Neural cell (in vitro differentiated cells): ENCODE data around the gene CD40. TPM values are rescaled to one million over a fixed set of nuclear protein-coding genes. Genes with fewer than 3 reads are reported as not detected.

Source experiments
- H2AFZ ChIP-seq: fragments of 200-600, 300-800 bp; sonication (generic), shearing (Covaris generic); 2 replicates; pipeline ENCODE4 v1.6.0; 2014; ENCODE audit warnings: low read depth, mild to moderate bottlenecking, antibody characterized with exemption, low read length, moderate library complexity
- H3F3A ChIP-seq: fragments of 200-600 bp; shearing (Covaris generic); 2 replicates; pipeline ENCODE4 v1.6.1; 2016; ENCODE audit warnings: mild to moderate bottlenecking, moderate library complexity, mixed read lengths, antibody characterized with exemption, low read length; ENCODE audit not compliant: insufficient read depth, poor library complexity, severe bottlenecking
- H3K27ac ChIP-seq: fragments of 200-600, 300-800 bp; sonication (generic), shearing (Covaris generic); 2 replicates; pipeline ENCODE4 v1.5.1; 2014; ENCODE audit warnings: mild to moderate bottlenecking, low read length, moderate library complexity
- H3K27me3 ChIP-seq: fragments of 300-800, 200-600 bp; sonication (generic), shearing (Covaris generic); 2 replicates; pipeline ENCODE4 v1.6.0; 2014; ENCODE audit warnings: mild to moderate bottlenecking, low read depth, low read length, moderate library complexity; ENCODE audit not compliant: insufficient read depth
- H3K36me3 ChIP-seq: fragments of 300-800, 200-600 bp; sonication (generic), shearing (Covaris generic); 2 replicates; pipeline ENCODE4 v1.5.1; 2014; ENCODE audit warnings: mild to moderate bottlenecking, antibody characterized with exemption, low read length, moderate library complexity; ENCODE audit not compliant: insufficient read depth
- H3K4me2 ChIP-seq: fragments of 300-800, 200-600 bp; sonication (generic), shearing (Covaris generic); 2 replicates; pipeline ENCODE4 v1.6.0; 2014; ENCODE audit warnings: mild to moderate bottlenecking, low read length
- H3K4me3 ChIP-seq: fragments of 300-800, 200-600 bp; sonication (generic), shearing (Covaris generic); 2 replicates; pipeline ENCODE4 v1.5.1; 2014; ENCODE audit warnings: mild to moderate bottlenecking, low read length, moderate library complexity
- H3K79me2 ChIP-seq: fragments of 200-600 bp; shearing (Covaris generic); replicated peaks from 2 replicates; pipeline ENCODE4 v1.6.0; 2014; ENCODE audit warnings: mild to moderate bottlenecking, low read length, moderate library complexity; ENCODE audit not compliant: insufficient read depth
- H3K9ac ChIP-seq: fragments of 300-800, 200-600 bp; sonication (generic), shearing (Covaris generic); 2 replicates; pipeline ENCODE4 v1.6.1; 2016; ENCODE audit warnings: mild to moderate bottlenecking, low read length, mixed read lengths
- H3K9me2 ChIP-seq: fragments of 200-600 bp; shearing (Covaris generic); 2 replicates; pipeline ENCODE4 v1.6.1; 2016; ENCODE audit warnings: mild to moderate bottlenecking, low read length, mixed read lengths; ENCODE audit not compliant: insufficient read depth
- H3K9me3 ChIP-seq: fragments of 200-600, 300-800 bp; sonication (generic), shearing (Covaris generic); 2 replicates; pipeline ENCODE4 v1.6.1; 2016; ENCODE audit warnings: mild to moderate bottlenecking, mixed run types, low read length, moderate library complexity, mixed read lengths
- H4K20me1 ChIP-seq: fragments of 200-600 bp; shearing (Covaris generic); 2 replicates; pipeline ENCODE4 v1.6.1; 2016; ENCODE audit warnings: mild to moderate bottlenecking, mixed run types; ENCODE audit not compliant: insufficient read depth
- EP300 ChIP-seq: fragments of 450-650 bp; conservative IDR thresholded peaks from 2 replicates; pipeline ENCODE4 v1.6.1; 2014; ENCODE audit warnings: antibody characterized with exemption, mild to moderate bottlenecking, moderate library complexity; ENCODE audit not compliant: poor library complexity, severe bottlenecking
- EZH2 ChIP-seq: fragments of 200-600, 300-800 bp; shearing (Covaris generic), sonication (generic); IDR thresholded peaks from 2 replicates; pipeline ENCODE4 v1.6.1; 2014; ENCODE audit warnings: antibody characterized with exemption, low read length, borderline replicate concordance, mild to moderate bottlenecking; ENCODE audit not compliant: insufficient read depth, poor library complexity, severe bottlenecking
- MXI1 ChIP-seq: fragments of 450-650 bp; conservative IDR thresholded peaks from 2 replicates; pipeline ENCODE4 v1.6.1; 2014; ENCODE audit warnings: antibody characterized with exemption, mild to moderate bottlenecking; ENCODE audit not compliant: poor library complexity, severe bottlenecking
- POLR2AphosphoS5 ChIP-seq: IDR thresholded peaks from 2 replicates; pipeline ENCODE4 v1.6.1; 2012
- RAD21 ChIP-seq: fragments of 450-650 bp; conservative IDR thresholded peaks from 2 replicates; pipeline ENCODE4 v1.6.1; 2014; ENCODE audit warnings: antibody characterized with exemption, mild to moderate bottlenecking, moderate library complexity
- SMC3 ChIP-seq: fragments of 450-650 bp; conservative IDR thresholded peaks from 2 replicates; pipeline ENCODE4 v1.6.1; 2014; ENCODE audit warnings: antibody characterized with exemption, mild to moderate bottlenecking, moderate library complexity; ENCODE audit not compliant: poor library complexity
- TAF1 ChIP-seq: IDR thresholded peaks from 2 replicates; pipeline ENCODE4 v1.6.1; 2012; ENCODE audit warnings: low read depth
- polyA plus RNA-seq: library from polyadenylated mRNA; depleted of rRNA; stranded (reverse); fragments of >200 nt; gene quantifications from 2 replicates; pipeline ENCODE4 v1.2.3, GENCODE V29; 2014
- TF ChIP-seq, protein P1 (sequence below): IDR thresholded peaks from 2 replicates; pipeline ENCODE4 v1.6.1; 2012; ENCODE audit warnings: borderline replicate concordance
- TF ChIP-seq, protein P2 (sequence below): fragments of 450-650 bp; IDR thresholded peaks from 2 replicates; pipeline ENCODE4 v1.5.1; 2014; ENCODE audit warnings: antibody characterized with exemption, mild to moderate bottlenecking, moderate library complexity; ENCODE audit not compliant: poor library complexity, severe bottlenecking

CD40 gene
- polyA plus RNA-seq, 1 donor from 2014 or later, result not detected

DNA sequence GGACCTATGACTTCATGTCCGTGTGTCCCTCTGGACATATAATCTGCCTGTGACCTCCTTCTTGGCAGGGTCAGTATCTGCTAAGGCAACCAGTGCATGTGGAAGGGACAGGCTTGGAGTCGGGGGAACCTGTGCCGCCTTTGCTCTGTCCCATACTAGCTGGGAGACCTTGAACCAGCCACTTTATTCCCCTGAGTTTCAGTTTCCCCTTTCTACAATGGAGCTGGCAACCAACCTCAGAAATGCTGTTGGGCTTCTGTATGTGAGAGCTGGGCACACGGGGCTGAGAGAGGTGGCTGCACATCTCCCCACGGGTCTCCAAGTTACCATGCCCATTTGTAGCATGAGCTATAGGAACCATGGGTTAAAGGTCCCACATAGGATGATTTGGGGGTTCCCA, 53.8 kb downstream of the CD40 start:
- no peak overlapping the region for H3K9ac ChIP-seq
- no peaks in the 10 kb centered on the region for H3K9me3 ChIP-seq
- H4K20me1 ChIP-seq, result no peaks in the 10 kb centered on the region
- no peaks in the 10 kb centered on the region for H3K36me3 ChIP-seq
- peaks cover 30% of the 10 kb centered on the region for H3K27me3 ChIP-seq
- no peaks in the 10 kb centered on the region for H3K9me2 ChIP-seq
- TF ChIP-seq EP300, result no peak
- no peak overlapping the region for H3K4me3 ChIP-seq
- no peaks in the 10 kb centered on the region for H3F3A ChIP-seq
- H3K4me2 ChIP-seq, result no peak overlapping the region
- H3K27ac ChIP-seq, result no peak overlapping the region
- H3K79me2 ChIP-seq, result no peaks in the 10 kb centered on the region
- no peak overlapping the region for H2AFZ ChIP-seq

DNA sequence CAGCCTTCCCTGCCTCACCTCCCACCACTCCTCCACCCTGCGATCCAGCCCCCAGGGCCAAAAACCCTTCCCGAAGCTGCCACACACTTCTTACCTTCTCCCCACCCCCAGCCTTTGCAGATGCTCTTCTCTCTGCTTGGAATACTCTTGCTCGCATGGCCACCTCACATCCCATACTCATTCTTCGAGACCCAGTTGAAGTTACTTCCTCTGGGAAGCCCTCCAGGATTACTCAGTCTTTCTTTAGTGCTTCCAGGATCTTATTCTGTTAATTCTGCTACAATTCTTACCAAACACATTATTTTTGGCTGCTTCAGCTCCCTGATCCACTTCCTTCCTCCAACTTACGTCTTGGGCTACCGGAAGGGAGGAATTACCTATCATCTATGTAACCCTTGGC, 54.3 kb downstream of the CD40 start:
- no peaks in the 10 kb centered on the region for H3K79me2 ChIP-seq
- no peaks in the 10 kb centered on the region for H3F3A ChIP-seq
- no peaks in the 10 kb centered on the region for H3K9me3 ChIP-seq
- no peaks in the 10 kb centered on the region for H3K36me3 ChIP-seq
- H3K4me2 ChIP-seq, result no peak overlapping the region
- TF ChIP-seq, protein P1, sequence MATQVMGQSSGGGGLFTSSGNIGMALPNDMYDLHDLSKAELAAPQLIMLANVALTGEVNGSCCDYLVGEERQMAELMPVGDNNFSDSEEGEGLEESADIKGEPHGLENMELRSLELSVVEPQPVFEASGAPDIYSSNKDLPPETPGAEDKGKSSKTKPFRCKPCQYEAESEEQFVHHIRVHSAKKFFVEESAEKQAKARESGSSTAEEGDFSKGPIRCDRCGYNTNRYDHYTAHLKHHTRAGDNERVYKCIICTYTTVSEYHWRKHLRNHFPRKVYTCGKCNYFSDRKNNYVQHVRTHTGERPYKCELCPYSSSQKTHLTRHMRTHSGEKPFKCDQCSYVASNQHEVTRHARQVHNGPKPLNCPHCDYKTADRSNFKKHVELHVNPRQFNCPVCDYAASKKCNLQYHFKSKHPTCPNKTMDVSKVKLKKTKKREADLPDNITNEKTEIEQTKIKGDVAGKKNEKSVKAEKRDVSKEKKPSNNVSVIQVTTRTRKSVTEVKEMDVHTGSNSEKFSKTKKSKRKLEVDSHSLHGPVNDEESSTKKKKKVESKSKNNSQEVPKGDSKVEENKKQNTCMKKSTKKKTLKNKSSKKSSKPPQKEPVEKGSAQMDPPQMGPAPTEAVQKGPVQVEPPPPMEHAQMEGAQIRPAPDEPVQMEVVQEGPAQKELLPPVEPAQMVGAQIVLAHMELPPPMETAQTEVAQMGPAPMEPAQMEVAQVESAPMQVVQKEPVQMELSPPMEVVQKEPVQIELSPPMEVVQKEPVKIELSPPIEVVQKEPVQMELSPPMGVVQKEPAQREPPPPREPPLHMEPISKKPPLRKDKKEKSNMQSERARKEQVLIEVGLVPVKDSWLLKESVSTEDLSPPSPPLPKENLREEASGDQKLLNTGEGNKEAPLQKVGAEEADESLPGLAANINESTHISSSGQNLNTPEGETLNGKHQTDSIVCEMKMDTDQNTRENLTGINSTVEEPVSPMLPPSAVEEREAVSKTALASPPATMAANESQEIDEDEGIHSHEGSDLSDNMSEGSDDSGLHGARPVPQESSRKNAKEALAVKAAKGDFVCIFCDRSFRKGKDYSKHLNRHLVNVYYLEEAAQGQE, result no peak
- TF ChIP-seq SMC3 (no peak), TAF1 (no peak), RAD21 (no peak), EZH2 (no peak), EP300 (no peak), POLR2AphosphoS5 (no peak), MXI1 (no peak)
- TF ChIP-seq, protein P2, sequence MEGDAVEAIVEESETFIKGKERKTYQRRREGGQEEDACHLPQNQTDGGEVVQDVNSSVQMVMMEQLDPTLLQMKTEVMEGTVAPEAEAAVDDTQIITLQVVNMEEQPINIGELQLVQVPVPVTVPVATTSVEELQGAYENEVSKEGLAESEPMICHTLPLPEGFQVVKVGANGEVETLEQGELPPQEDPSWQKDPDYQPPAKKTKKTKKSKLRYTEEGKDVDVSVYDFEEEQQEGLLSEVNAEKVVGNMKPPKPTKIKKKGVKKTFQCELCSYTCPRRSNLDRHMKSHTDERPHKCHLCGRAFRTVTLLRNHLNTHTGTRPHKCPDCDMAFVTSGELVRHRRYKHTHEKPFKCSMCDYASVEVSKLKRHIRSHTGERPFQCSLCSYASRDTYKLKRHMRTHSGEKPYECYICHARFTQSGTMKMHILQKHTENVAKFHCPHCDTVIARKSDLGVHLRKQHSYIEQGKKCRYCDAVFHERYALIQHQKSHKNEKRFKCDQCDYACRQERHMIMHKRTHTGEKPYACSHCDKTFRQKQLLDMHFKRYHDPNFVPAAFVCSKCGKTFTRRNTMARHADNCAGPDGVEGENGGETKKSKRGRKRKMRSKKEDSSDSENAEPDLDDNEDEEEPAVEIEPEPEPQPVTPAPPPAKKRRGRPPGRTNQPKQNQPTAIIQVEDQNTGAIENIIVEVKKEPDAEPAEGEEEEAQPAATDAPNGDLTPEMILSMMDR, result no peak
- H3K27me3 ChIP-seq, result peaks cover 30% of the 10 kb centered on the region
- no peak overlapping the region for H3K27ac ChIP-seq
- H4K20me1 ChIP-seq, result no peaks in the 10 kb centered on the region
- no peak overlapping the region for H3K4me3 ChIP-seq
- H3K9me2 ChIP-seq, result no peaks in the 10 kb centered on the region
- H2AFZ ChIP-seq, result no peak overlapping the region
- no peak overlapping the region for H3K9ac ChIP-seq

DNA sequence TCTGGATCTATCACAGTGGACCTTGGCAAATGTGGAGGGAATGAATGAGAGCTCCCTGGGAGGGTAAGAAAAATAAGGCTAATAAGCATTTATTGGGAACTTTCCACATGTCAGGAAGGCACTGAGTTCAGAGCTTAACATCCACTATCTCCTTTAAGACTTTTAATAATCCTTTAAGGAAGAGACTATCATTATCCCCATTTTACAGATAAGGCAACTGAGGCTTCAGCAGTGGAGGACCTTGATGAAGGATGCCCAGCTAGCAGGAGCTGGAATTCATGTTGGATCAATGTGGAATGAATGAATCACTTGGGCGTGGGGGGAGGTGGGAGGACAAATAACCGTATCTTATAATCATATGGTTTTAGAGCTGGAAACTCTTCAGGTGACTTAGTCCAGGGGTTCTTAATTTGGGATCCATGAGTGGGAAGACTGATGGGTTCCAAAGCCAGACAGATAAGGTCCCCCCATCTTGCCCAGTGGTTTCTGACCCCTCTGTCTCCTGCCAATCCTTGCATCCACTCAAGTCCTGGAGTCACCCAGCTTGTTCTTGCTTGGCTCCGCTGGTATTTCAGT, 54.9 kb downstream of the CD40 start:
- H3K36me3 ChIP-seq, result no peaks in the 10 kb centered on the region
- no peaks in the 10 kb centered on the region for H3K79me2 ChIP-seq
- no peak for TF ChIP-seq TAF1
- no peak for TF ChIP-seq RAD21
- TF ChIP-seq EP300, result no peak
- TF ChIP-seq, protein P1, result no peak
- TF ChIP-seq POLR2AphosphoS5, result no peak
- TF ChIP-seq MXI1, result no peak
- no peak for TF ChIP-seq EZH2
- TF ChIP-seq SMC3, result no peak
- TF ChIP-seq, protein P2, result no peak
- H3K4me2 ChIP-seq, result no peak overlapping the region
- no peaks in the 10 kb centered on the region for H3F3A ChIP-seq
- no peaks in the 10 kb centered on the region for H3K9me3 ChIP-seq
- H3K27me3 ChIP-seq, result peaks cover 30% of the 10 kb centered on the region
- no peak overlapping the region for H3K9ac ChIP-seq
- no peaks in the 10 kb centered on the region for H4K20me1 ChIP-seq
- H3K4me3 ChIP-seq, result no peak overlapping the region
- no peaks in the 10 kb centered on the region for H3K9me2 ChIP-seq
- H3K27ac ChIP-seq, result no peak overlapping the region
- H2AFZ ChIP-seq, result no peak overlapping the region
